ENCODE measurements around the gene ACTR3. TPM values are rescaled to one million over a fixed set of nuclear protein-coding genes. Genes with fewer than 3 reads are reported as not detected.

The ACTR3 gene
- total and polyA plus RNA-seq, 4 donors: 34.4 to 99.6 (median 51.8) TPM

GRCh38 chr2:113965644-113966043 is 75.8 kb downstream of the ACTR3 start:
- Histone ChIP-seq H3K27me3 (ENCODE audit: control insufficient read depth in 4 of 4, insufficient read depth in 4 of 4, low read length in 3 of 4) (no peaks in the 10 kb centered on the region), H3K36me3 (ENCODE audit: control insufficient read depth in 4 of 4, insufficient read depth in 3 of 4, low read depth in 1 of 4, low read length in 3 of 4) (no peaks in the 10 kb centered on the region), H3K9me3 (ENCODE audit: control insufficient read depth in 4 of 4, low read length in 3 of 4) (no peaks in the 10 kb centered on the region), H3K27ac (ENCODE audit: low read depth in 1 of 2, low read length in 2 of 2) (no peak overlapping the region), H3K4me3 (ENCODE audit: low read depth in 1 of 3, low read length in 3 of 3) (no peak overlapping the region), H3K9ac (ENCODE audit: low read depth in 1 of 2, low read length in 2 of 2) (no peak overlapping the region), H3K4me1 (ENCODE audit: control insufficient read depth in 4 of 4, insufficient read depth in 4 of 4, low read length in 3 of 4) (peaks cover 2 to 12% (median 4%) of the 10 kb centered on the region in 4 donors)
- 30% methylated on average over 1 of the region's 1 CpG for WGBS
- TF ChIP-seq SP1 (IDR thresholded peaks at IDR 0.05) (no peak), RAD21 (IDR thresholded peaks at IDR 0.05) (peak; percentile 67 to 76)
- TF ChIP-seq, protein P1, sequence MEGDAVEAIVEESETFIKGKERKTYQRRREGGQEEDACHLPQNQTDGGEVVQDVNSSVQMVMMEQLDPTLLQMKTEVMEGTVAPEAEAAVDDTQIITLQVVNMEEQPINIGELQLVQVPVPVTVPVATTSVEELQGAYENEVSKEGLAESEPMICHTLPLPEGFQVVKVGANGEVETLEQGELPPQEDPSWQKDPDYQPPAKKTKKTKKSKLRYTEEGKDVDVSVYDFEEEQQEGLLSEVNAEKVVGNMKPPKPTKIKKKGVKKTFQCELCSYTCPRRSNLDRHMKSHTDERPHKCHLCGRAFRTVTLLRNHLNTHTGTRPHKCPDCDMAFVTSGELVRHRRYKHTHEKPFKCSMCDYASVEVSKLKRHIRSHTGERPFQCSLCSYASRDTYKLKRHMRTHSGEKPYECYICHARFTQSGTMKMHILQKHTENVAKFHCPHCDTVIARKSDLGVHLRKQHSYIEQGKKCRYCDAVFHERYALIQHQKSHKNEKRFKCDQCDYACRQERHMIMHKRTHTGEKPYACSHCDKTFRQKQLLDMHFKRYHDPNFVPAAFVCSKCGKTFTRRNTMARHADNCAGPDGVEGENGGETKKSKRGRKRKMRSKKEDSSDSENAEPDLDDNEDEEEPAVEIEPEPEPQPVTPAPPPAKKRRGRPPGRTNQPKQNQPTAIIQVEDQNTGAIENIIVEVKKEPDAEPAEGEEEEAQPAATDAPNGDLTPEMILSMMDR (IDR thresholded peaks at IDR 0.05; ENCODE audit: low read depth, low read length, missing input control): peak; percentile 28
- DNase-seq (ENCODE audit: low spot score): no peak

GRCh38 chr2:113966171-113966570 is 76.3 kb downstream of the ACTR3 start:
- 83% methylated on average over 5 of the region's 5 CpGs for whole genome bisulfite sequencing
- peaks cover 2 to 12% (median 4%) of the 10 kb centered on the region in 4 donors for H3K4me1 ChIP-seq (ENCODE audit: control insufficient read depth in 4 of 4, insufficient read depth in 4 of 4, low read length in 3 of 4)
- H3K9me3 ChIP-seq (ENCODE audit: control insufficient read depth in 4 of 4, low read length in 3 of 4): no peaks in the 10 kb centered on the region
- no peak for DNase-seq (ENCODE audit: low spot score)
- H3K4me3 ChIP-seq (ENCODE audit: low read depth in 1 of 3, low read length in 3 of 3): no peak overlapping the region
- no peaks in the 10 kb centered on the region for H3K27me3 ChIP-seq (ENCODE audit: control insufficient read depth in 4 of 4, insufficient read depth in 4 of 4, low read length in 3 of 4)
- H3K27ac ChIP-seq (ENCODE audit: low read depth in 1 of 2, low read length in 2 of 2): no peak overlapping the region
- TF ChIP-seq REST (IDR thresholded peaks at IDR 0.05): no peak
- TF ChIP-seq, protein P2, sequence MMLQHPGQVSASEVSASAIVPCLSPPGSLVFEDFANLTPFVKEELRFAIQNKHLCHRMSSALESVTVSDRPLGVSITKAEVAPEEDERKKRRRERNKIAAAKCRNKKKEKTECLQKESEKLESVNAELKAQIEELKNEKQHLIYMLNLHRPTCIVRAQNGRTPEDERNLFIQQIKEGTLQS (IDR thresholded peaks at IDR 0.05): no peak
- no peak for TF ChIP-seq YY1 (IDR thresholded peaks at IDR 0.05)
- no peak overlapping the region for H3K9ac ChIP-seq (ENCODE audit: low read depth in 1 of 2, low read length in 2 of 2)
- no peaks in the 10 kb centered on the region for H3K36me3 ChIP-seq (ENCODE audit: control insufficient read depth in 4 of 4, insufficient read depth in 3 of 4, low read depth in 1 of 4, low read length in 3 of 4)

GRCh38 chr2:113966832-113967231 is 76.9 kb downstream of the ACTR3 start:
- TF ChIP-seq SP1 (IDR thresholded peaks at IDR 0.05) (peak; percentile 12), RAD21 (IDR thresholded peaks at IDR 0.05) (peak in 1 of 2 donors; percentile 17), NR2F2 (IDR thresholded peaks at IDR 0.05) (peak; percentile 17), HNF4A (conservative IDR thresholded peaks at IDR 0.05) (peak in 1 of 2 donors; percentile 6), FOXA2 (IDR thresholded peaks at IDR 0.05) (no peak), GABPA (IDR thresholded peaks at IDR 0.05 in 1 of 2, conservative IDR thresholded peaks at IDR 0.05 in 1 of 2) (no peak)
- no peak overlapping the region for H3K9ac ChIP-seq (ENCODE audit: low read depth in 1 of 2, low read length in 2 of 2)
- H3K27me3 ChIP-seq (ENCODE audit: control insufficient read depth in 4 of 4, insufficient read depth in 4 of 4, low read length in 3 of 4): no peaks in the 10 kb centered on the region
- no peak overlapping the region for H3K27ac ChIP-seq (ENCODE audit: low read depth in 1 of 2, low read length in 2 of 2)
- no peak overlapping the region for H3K4me3 ChIP-seq (ENCODE audit: low read depth in 1 of 3, low read length in 3 of 3)
- peaks cover 2 to 12% (median 4%) of the 10 kb centered on the region in 4 donors for H3K4me1 ChIP-seq (ENCODE audit: control insufficient read depth in 4 of 4, insufficient read depth in 4 of 4, low read length in 3 of 4)
- H3K36me3 ChIP-seq (ENCODE audit: control insufficient read depth in 4 of 4, insufficient read depth in 3 of 4, low read depth in 1 of 4, low read length in 3 of 4): no peaks in the 10 kb centered on the region
- no peak for DNase-seq (ENCODE audit: low spot score)
- no peaks in the 10 kb centered on the region for H3K9me3 ChIP-seq (ENCODE audit: control insufficient read depth in 4 of 4, low read length in 3 of 4)
- WGBS: 30% methylated on average over 5 of the region's 5 CpGs

All from liver (tissue), 9 donors.